HG02678 (cell line): Measurements from ENCODE around the gene KRTAP10-4.
"Not testable (repeated sequence)": the region's sequence is repeated elsewhere in the genome, so short reads cannot be mapped to it uniquely, and the experiment has no call there.

ENCODE experiments used
- ATAC-seq: cut with Tn5 transposase; IDR thresholded peaks from one replicate; pipeline ENCODE4 v1.9.1; 2021; ENCODE audit warnings: mild to moderate bottlenecking, moderate library complexity; ENCODE audit not compliant: unreplicated experiment

The KRTAP10-4 gene

GRCh38 chr21:44596068-44596725 is 22.7 kb downstream of the KRTAP10-4 start:
- no peak for ATAC-seq

GRCh38 chr21:44598061-44598460 is 24.5 kb downstream of the KRTAP10-4 start:
- no peak for ATAC-seq

- ATAC-seq = no peak
These were observed 25.9 kb downstream of the KRTAP10-4 start for GRCh38 chr21:44599264-44600029.

- ATAC-seq = not testable (repeated sequence)
These were observed 26.8 kb downstream of the KRTAP10-4 start, which contains the start of gene KRTAP10-7 for GRCh38 chr21:44600118-44600978. KRTAP10-7 (plus strand) TSS chr21:44600597; CDS start chr21:44600622, 25 bp downstream.

DNA sequence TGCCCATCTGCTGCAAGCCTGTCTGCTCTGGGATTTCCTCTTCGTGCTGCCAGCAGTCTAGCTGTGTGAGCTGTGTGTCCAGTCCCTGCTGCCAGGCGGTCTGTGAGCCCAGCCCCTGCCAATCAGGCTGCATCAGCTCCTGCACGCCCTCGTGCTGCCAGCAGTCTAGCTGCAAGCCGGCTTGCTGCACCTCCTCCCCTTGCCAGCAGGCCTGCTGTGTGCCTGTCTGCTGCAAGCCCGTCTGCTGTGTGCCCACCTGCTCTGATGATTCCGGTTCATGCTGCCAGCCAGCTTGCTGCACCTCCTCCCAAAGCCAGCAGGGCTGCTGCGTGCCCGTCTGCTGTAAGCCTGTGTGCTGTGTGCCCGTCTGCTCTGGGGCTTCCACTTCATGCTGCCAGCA is 27.6 kb downstream of the KRTAP10-4 start:
- ATAC-seq = not testable (repeated sequence)

DNA sequence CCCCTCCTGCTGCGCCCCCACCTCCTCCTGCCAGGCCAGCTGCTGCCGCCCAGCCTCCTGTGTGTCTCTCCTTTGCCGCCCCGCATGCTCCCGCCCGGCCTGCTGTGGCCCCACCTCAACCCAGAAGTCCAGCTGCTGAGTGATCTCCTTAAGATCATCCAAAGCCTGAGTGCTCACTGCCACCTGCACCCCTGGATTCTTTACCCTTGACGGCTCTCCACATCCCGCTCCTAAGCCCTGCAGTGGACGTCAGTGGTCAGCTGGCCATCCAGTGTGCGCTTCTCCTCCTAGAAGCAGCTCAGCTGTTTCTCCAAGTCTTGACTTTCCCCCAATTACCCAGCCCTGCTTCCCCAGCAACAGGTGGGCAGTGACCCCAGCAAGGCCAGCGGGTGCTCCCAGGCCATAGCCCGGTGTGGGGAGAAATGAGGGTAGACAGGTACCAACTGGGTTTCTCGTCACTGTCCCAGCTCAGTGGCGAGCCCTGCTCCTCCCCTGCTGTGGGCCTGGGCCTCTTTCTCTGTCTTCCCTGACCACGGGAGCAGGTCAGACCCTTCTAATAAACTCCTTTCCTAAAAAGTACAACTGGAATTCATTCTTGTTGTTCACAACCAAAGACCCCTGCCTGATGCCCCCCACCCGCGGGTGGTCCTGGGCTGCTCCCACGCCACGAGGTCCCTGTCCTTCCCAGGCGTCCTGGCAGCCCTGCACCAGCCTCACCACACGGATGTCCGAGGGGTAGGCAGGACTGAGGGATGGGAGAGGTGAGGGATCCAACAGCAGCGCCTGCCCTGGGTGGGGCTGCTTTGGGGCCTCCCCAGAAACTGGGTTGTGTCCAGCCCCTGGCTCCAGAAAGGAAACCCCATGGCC is 28.3 kb downstream of the KRTAP10-4 start:
- no peak for ATAC-seq

DNA sequence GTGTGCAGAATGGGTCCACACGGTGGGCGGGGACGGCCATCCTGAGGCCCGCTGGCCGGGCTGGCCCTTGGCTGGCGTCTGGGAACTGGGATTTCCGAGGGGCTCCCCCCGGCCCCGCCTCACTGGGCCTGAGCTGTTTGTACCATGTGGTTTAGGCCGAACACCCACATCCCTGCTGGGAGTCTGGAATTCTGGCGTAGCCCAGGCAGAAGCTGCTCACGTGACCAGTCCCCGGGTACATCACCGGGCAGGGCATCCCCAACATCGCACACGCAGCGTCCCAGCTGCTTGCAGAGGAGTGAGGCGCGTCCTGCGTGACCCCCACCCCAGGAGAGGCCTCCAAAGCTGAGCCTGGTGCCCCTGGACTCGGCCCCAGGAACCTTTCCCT is 28.9 kb downstream of the KRTAP10-4 start:
- ATAC-seq = no peak

GRCh38 chr21:44603109-44603875 is 29.8 kb downstream of the KRTAP10-4 start:
- ATAC-seq = no peak

GRCh38 chr21:44603911-44604310 is 30.4 kb downstream of the KRTAP10-4 start:
- ATAC-seq = no peak

DNA sequence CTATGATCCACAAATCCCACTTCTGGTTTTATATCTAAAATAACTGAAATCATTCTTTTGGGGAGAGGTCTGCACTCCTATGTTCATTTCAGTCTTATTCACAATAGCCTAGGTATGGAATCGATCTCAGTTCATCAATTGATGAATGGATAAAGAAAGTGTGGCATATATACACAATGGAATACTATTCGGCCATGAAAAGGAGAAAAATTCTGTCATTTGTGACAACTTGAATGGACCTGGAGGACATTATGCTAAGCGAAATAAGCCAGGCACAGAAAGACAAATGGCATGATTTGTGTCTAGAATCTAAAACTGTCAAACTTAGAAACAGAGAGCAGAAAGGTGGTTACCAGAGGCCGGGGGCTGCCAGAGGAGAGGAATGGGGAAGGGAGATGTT is 33.0 kb downstream of the KRTAP10-4 start:
- no peak for ATAC-seq

DNA sequence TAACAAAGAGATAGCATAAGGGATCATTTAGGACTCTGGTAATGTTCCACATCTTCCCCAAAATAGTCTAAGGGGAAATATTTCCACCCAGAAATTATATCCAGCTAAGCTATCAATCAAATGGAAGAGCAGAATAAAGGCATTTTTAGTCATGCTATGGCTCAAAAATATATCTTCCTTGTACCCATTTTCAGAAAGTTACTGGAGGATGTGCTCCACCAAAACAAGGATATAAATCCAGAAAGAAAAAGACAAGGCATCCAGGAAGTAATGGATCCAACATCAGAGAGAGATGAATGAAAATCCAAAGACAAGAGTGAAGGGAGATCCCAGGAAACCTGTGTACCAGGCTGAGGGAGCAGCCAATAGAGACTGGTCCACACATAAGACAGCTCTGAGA is 35.7 kb downstream of the KRTAP10-4 start:
- no peak for ATAC-seq

DNA sequence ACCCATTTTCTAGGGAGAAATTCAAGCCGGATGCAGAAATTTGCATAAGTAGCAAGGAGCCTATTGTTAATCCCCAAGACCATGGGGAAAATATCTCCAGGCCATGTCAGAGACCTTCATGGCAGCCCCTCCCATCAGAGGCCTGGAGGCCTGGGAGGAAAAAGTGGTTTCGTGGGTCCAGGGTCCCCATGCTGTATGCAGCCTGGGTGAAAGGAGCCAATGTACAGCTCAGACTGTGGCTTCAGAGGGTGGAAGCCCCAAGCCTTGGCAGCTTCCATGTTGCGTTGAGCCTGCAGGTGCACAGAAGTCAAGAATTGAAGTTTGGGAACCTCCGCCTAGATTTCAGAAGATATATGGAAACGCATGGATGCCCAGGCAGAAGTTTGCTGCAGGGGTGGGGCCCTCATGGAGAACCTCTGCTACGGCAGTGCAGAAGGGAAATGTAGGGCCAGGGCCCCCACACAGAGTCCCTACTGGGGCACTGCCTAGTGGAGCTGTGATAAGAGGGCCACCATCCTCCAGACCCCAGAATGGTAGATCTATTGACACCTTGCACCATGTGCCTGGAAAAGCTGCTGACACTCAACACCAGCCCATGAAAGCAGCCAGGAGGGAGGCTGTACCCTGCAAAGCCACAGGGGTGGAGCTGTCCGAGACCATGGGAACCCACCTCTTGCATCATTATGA is 36.8 kb downstream of the KRTAP10-4 start:
- not testable (repeated sequence) for ATAC-seq

- no peak for ATAC-seq
These were observed 38.0 kb downstream of the KRTAP10-4 start for GRCh38 chr21:44611551-44611950.

GRCh38 chr21:44612029-44612486 is 38.5 kb downstream of the KRTAP10-4 start, which contains the start of gene KRTAP10-8:
KRTAP10-8 (plus strand) TSS chr21:44612079; CDS start chr21:44612101, 22 bp downstream.
- ATAC-seq = no peak

DNA sequence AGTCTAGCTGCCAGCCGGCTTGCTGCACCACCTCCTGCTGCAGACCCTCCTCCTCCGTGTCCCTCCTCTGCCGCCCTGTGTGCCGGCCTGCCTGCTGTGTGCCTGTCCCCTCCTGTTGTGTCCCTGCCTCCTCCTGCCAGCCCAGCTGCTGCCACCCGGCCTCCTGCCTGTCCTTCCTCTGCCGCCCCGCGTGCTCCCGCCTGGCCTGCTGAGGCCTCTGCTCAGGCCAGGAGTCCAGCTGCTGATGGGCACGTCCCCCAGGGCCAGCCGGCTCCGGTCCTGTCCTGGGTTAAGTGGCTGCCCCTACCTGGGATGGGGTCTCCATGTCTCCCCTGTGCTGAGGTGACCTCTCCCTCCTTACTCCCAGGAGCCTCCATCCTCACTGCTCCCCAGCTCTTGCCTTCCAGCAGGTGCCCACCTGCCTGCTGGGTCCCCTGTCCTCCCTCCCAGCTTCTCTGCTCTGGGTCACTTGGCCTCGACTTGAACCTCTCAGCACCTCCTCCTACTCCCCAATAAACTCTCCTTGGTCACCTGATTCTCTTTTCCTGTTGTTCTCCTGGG is 39.2 kb downstream of the KRTAP10-4 start:
- ATAC-seq = no peak

- ATAC-seq = no peak
These were observed 40.0 kb downstream of the KRTAP10-4 start for GRCh38 chr21:44613386-44614155.

GRCh38 chr21:44614161-44614631 is 40.7 kb downstream of the KRTAP10-4 start:
- no peak for ATAC-seq

DNA sequence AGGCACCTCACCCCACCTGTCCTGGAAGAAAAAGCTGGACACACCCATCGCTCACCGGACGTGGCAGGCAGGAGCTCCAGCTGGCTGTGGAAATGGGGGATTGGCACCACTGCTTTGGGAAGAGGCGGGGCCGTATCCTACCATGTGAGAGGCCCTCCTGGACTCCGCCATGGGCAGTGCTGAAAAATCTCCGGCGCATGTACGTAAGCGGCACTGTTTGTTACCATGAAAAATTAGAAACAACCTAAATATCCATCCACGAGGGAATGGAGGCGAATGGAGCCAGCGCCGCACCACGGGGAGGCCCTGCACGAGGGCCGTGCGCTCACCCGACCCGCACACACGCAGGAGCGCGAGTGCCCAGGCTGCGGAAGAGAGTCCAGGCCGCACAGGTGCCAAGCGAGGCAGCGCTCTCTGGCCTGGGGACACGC is 41.4 kb downstream of the KRTAP10-4 start:
- no peak for ATAC-seq
